Raji (cell line): ENCODE data around the gene SIRPB1.

ENCODE experiments used
- POLR2A ChIP-seq: IDR thresholded peaks from 2 replicates; pipeline ENCODE4 v1.6.1; 2011; ENCODE audit warnings: low read depth, low read length, control low read depth; ENCODE audit not compliant: insufficient read depth

SIRPB1 gene

GRCh38 chr20:1619861-1620444, at the start of gene SIRPB1:
TSS of gene SIRPB1 (minus strand) at chr20:1620009. CDS start at chr20:1619944, 65 bp downstream.
- TF ChIP-seq POLR2A = no peak

- TF ChIP-seq POLR2A = no peak
These were observed 49.5 kb upstream of the SIRPB1 start for GRCh38 chr20:1669304-1669703.

GRCh38 chr20:1667502-1668085, 47.8 kb upstream of the SIRPB1 start:
- no peak for TF ChIP-seq POLR2A

- no peak for TF ChIP-seq POLR2A
These were observed 47.0 kb upstream of the SIRPB1 start for GRCh38 chr20:1666802-1667201.

GRCh38 chr20:1665345-1665744, 45.5 kb upstream of the SIRPB1 start:
- no peak for TF ChIP-seq POLR2A

GRCh38 chr20:1664911-1665310, 45.1 kb upstream of the SIRPB1 start:
- TF ChIP-seq POLR2A = no peak

GRCh38 chr20:1663917-1664316, 44.1 kb upstream of the SIRPB1 start:
- TF ChIP-seq POLR2A = no peak

GRCh38 chr20:1661542-1662299, 41.9 kb upstream of the SIRPB1 start:
- no peak for TF ChIP-seq POLR2A

GRCh38 chr20:1660246-1660645, 40.4 kb upstream of the SIRPB1 start:
- TF ChIP-seq POLR2A = no peak

- TF ChIP-seq POLR2A = no peak
These were observed 37.9 kb upstream of the SIRPB1 start, which contains the start of gene SIRPG for GRCh38 chr20:1657556-1658334. TSS of gene SIRPG (minus strand) at chr20:1657779. CDS start at chr20:1657714, 65 bp downstream.

GRCh38 chr20:1656844-1657243, 37.0 kb upstream of the SIRPB1 start:
- no peak for TF ChIP-seq POLR2A

GRCh38 chr20:1654996-1655395, 35.2 kb upstream of the SIRPB1 start:
- TF ChIP-seq POLR2A = no peak

GRCh38 chr20:1652960-1653359, 33.2 kb upstream of the SIRPB1 start:
- TF ChIP-seq POLR2A = no peak

- TF ChIP-seq POLR2A = no peak
These were observed 32.3 kb upstream of the SIRPB1 start for GRCh38 chr20:1652104-1652503.

- no peak for TF ChIP-seq POLR2A
These were observed 31.7 kb upstream of the SIRPB1 start for GRCh38 chr20:1651268-1652058.
